Raji (cell line): ENCODE results near the gene KLC1.
A peak's percentile ranks its signal among the peaks of the same experiment; 100 is the strongest.

Source experiments
- POLR2A ChIP-seq: IDR thresholded peaks from 2 replicates; pipeline ENCODE4 v1.6.1; 2011; ENCODE audit warnings: low read depth, low read length, control low read depth; ENCODE audit not compliant: insufficient read depth

The KLC1 gene

GRCh38 chr14:103690332-103690731, 61.3 kb downstream of the KLC1 start:
- TF ChIP-seq POLR2A, result no peak

GRCh38 chr14:103692159-103692558, 63.1 kb downstream of the KLC1 start:
- TF ChIP-seq POLR2A, result no peak

- no peak for TF ChIP-seq POLR2A
Measured at GRCh38 chr14:103692871-103693270, 63.9 kb downstream of the KLC1 start.

- TF ChIP-seq POLR2A, result no peak
Measured at GRCh38 chr14:103693515-103693914, 64.5 kb downstream of the KLC1 start.

GRCh38 chr14:103694572-103695026, 65.6 kb downstream of the KLC1 start:
- no peak for TF ChIP-seq POLR2A

- no peak for TF ChIP-seq POLR2A
Measured at GRCh38 chr14:103695296-103696069, 66.5 kb downstream of the KLC1 start.

- TF ChIP-seq POLR2A, result no peak
Measured at GRCh38 chr14:103696070-103696402, 67.0 kb downstream of the KLC1 start.

GRCh38 chr14:103696466-103697071, 67.6 kb downstream of the KLC1 start:
- TF ChIP-seq POLR2A, result no peak

- no peak for TF ChIP-seq POLR2A
Measured at GRCh38 chr14:103697206-103697602, 68.2 kb downstream of the KLC1 start.

GRCh38 chr14:103697603-103698379, 68.8 kb downstream of the KLC1 start:
- 0 out of 2 replicates have a peak, but pooled peaks have one; percentile 5 for TF ChIP-seq POLR2A

- TF ChIP-seq POLR2A, result no peak
Measured at GRCh38 chr14:103698380-103699260, 69.6 kb downstream of the KLC1 start.

GRCh38 chr14:103699261-103699661, 70.2 kb downstream of the KLC1 start:
- TF ChIP-seq POLR2A, result no peak

- TF ChIP-seq POLR2A, result no peak
Measured at GRCh38 chr14:103699901-103700752, 71.1 kb downstream of the KLC1 start.
